ENCODE measurements around the gene USP24.

USP24 gene

DNA sequence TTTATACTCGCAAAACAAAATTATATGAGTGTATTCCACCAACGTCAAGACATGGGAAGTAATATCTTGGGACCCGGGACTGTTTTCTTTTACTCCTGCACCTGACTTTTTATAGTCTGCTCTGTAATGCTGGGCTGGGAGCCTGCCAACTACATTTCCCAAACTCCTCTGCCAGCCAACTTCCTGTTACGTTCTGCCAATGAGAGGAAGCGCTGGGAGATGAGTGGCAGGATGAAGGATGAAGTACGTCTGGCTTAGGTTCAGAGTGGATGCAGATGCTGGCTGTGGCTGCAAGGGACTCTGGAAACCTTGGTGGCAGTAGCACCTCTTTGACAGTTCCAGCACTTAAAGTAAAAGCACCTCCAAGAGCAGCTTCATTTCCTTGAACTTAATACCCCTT is 59.6 kb downstream of the USP24 start:
- no peak for DNase-seq

DNA sequence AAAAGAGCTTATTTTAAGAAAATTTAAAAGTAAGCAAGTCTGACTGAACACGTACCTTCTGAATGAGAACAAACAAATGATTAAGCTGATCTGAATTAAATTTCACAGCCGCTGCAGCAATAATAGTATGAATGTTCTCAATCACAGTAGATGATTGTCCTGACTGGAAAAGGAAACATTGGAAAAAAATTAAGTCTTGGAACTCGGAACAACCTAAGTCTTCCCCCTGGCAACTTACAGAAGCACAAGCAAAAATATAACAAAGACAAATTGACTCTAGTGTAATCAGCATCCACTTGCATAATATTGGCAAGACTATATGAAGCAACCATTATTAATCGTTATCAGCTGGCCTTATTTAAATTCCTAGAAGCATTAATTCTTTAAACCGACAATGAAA is 60.5 kb downstream of the USP24 start:
- DNase-seq, result no peak

DNA sequence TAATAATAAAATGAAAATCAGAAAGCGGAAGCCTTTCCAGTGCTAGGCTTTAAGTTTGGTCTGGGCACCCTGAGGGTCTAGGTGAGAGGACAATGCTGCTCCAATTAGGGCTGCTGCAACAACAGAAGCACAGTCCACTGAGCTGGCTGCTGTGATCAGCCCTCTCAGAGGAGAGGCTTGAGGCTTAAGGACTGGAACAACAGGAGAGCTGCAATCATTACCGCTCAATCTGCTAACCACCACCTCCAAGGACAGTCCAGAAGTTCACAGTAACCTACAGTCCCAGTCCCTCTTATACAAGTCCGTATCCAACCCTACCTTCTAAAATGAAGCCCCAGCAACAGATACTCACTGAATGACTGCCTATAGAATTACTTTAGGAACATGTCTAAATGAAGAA is 62.1 kb downstream of the USP24 start:
- no peak for DNase-seq

DNA sequence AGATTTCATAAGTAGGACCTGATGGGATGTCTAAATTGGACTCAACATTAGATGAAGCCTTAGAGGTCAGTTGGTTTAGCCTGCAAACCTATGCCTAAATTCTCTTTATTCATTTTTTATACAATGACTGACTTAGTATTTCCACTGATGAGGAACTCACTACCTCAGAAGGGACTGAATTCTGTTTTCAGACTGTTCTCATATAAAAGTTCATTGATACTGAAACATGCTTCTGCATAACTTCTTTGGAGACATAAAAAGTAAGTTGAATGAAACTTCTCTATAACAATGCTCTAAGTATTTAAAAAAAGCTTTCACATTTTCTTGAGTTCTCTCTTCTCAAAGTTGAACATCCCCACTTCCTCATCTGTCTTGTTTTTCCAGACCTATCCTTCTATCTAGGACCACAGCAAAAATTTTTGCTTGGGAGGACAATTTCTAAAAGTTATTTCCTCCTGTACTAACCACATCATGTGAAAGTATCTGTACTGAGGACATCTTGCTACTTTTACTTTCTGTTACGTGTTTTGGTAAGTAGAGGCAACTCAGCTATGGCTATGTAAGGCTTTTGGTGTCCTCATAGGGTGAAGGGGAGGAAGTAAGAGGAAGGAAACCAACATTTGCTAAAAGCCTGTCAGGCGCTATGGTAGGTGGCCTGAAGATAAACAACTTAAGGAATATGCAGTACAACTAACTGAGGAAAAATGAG is 64.1 kb downstream of the USP24 start:
- DNase-seq, result no peak

DNA sequence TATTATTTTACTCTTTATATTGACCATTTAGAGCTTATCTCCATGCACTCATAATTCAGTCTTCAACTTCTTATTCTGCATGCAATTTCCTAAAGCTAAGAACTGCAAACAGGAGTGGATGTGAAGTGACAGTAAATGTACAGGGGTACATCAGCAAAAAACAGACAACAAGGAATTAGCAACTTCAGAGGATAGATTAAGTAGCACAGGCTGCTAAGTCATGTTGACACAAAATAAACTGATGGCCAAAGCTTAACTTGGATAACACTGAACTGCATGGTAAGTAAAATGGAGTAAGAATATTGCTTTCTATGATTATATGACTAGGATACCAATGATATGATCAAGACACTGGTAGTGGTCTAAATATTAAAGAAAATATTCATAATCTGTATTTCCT is 66.5 kb downstream of the USP24 start:
- DNase-seq, result no peak

DNA sequence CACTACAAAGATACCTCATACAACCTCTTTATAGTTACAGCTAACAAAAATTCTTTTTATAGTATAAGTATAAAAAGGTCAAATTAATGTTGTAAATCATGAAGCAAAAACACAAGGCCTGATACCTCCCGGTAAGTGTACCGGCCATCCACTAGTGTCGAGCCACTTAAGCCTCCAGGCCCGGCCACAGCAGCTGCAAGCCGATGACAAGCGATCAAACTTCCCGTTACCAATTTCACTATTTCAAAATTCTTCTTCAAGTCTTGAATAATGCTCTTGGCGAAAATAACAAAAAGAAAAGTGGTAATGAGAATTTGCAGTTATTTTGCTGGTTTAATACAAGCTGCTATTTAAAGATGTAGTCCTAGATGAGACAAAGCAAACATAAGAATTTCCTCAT is 67.6 kb downstream of the USP24 start:
- no peak for DNase-seq

DNA sequence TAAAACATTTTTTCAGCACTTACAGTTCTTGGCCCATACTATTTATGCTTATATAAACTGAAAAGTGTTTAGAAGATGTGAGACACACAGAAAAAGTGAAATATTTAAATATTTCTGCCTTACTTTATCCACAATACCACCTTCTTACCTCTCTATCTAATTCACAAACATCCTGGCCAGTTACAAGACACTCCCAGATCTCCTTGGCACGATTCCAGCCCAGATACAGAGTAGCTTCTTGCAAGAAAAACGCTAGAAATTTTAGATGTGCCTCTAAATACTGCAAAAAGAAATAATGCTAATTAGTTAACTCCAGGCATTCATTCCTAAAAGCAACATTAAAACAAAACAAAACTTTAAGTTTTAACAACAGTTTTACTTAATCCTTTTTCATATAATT is 68.4 kb downstream of the USP24 start:
- no peak for DNase-seq

DNA sequence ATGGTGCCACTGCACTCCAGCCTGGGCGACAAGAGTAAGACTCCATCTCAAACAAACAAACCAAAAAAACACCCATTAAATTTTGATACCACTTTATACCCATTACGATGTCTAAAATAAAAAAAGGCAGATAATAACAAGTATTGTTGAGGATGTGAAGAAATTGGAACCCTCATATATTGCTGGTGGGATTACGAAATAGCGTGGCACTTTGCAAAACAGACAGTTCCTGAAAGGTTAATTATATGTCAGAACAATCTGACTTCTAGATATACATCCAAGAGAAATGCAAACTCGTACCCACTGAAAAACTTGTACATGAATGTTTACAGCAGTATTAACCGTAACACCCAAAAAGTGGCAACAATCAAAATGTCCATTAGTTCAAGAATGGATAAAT is 70.3 kb downstream of the USP24 start:
- DNase-seq, result no peak

DNA sequence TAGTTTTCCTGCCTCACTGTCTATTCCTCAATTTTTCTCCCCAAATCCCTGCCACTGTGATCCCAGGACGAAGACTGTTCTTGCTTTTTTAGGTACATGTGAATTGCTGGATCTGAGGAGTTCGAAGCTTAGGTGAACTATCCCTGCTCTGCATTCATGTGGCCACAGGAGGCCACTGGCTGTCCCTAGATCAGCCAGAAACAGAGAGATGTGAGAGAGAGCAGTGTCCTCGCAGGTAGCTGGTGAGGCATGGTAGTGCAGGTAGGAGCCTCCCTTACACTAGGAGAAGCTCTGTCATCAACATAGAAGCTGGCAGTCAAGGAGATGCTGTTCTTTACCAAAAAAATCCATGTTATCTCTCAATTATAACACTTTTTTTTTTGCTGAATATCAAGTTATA is 71.5 kb downstream of the USP24 start:
- DNase-seq, result no peak

DNA sequence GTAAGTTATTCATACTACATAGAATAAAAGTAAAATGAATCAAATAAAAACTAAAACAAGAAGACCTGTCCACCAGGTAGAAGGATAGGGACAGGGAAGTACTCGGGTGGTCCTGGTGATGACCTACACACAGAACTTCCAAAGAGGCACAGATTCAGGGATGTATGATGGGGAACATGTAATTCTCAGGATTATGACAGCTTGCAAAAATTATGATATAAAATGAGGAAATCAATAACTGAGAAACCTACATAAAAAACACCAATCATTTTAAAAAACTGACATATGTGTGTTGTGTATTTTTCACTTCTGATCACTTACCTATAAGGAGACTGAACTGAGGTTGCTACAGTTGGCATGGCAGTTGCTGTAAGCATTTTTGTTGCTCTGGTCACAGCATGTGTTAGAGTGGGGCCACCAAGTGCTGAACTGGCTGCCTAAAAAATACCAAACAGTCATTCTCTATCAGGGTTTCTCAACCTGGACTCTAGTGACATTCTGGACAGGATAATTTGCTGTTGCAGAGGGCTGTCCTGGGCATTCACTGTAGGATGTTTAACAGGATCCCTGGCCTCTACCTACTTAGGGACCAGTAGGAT is 73.8 kb downstream of the USP24 start:
- no peak for DNase-seq

DNA sequence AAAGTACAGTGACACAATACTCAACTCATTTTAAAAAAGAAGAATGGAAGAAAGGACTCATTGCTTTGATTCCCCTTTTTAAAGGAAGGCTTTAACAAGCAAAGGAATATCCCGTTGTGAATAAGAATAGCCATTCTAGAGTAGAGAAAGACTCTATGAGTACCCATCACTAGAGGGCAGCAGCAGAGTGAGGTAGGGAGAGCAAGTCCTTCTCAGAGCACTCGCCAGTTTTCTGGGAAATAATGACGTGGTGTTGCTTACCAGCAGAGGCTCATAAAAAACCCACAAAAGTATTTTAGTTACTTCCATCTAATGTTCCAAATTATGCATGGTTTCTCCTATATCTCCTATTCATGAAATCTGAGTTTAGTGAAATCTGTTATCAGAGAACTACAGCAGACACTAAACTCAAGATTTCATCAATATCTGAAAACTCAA is 74.6 kb downstream of the USP24 start:
- DNase-seq, result no peak

DNA sequence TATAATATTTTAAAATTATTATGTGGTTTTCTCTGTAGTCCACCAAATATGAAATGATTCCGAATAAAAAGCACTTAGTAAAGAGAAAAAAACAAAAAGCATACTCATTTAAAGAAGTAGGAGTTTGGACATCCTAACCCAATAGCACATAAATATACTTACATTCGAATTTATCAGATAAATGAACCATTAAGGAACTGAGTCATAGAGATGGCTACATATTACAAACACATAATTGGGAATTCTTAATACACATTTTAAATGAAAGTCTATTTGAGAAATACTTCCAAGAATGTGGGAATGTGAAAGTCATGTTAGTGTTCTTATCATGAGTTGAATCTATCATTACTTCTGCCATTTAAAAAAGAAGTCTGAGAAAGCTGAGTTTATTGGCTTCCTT is 75.0 kb downstream of the USP24 start:
- no peak for DNase-seq

DNA sequence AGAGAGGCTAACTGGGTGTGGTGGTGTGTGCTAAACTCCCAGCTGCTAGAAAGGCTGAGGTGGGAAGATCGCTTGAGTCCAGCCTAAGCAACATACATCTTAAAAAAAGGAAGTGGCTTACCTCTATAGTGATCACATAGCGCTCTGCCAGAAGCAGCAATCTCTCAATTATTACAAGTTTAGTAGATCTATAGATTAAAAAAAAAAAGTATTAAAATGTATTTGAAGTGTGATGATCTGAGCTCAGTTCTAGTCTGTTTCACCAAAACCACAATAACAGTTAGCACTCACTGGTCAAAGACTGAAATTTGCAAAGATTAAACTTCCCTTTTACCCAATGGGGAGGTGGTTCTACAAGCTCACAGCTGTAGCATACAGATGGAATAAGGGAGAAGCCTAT is 76.3 kb downstream of the USP24 start:
- DNase-seq, result no peak

DNA sequence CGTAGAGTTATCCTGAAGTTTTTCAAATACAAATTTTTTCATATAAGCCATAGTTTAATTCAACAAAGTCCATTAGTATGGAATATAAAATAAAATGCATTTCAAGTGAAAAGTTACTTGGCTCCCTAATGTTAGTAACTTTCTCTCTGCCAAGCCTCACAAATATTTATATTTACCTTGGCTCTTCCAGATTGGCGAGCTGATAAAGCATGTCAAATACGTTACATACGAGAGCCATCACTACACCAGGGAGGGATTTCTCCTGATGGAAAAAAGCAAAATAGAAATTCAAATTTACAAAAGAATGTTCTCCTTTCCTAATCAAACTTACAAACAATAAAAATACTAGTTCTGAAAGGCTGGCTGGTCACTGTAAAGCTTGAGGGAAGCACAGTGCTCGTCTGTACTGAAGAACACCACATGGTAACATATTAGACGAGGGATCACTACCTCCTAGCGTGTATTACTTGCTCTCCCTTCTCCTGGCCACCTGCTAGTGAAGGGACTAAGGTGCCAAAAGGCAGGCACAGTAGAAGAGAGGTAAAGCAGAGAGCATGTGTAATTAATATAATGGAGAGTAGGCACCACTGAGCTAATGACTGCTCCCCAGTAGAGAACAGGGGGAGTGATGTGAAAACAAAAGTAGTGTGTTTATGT is 80.9 kb downstream of the USP24 start:
- no peak for DNase-seq

DNA sequence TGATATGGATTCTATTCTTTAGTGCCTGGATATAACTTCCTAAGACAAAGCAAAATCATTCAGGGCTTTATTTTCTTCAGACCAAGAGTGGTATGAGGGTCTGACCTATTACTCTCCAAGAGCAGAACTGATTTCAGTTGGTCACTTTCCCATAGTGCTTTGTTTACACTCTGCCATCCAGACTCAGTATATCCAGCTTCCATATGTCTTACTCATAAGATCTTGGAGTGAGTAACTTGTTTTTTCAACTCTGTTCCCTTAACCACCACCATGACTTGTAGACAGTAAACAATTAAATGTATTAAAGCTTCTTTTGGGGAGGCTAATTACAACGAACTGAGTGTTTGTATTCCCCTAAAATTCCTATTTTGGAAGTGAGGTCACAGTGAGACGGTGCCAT is 83.4 kb downstream of the USP24 start:
- DNase-seq, result no peak

DNA sequence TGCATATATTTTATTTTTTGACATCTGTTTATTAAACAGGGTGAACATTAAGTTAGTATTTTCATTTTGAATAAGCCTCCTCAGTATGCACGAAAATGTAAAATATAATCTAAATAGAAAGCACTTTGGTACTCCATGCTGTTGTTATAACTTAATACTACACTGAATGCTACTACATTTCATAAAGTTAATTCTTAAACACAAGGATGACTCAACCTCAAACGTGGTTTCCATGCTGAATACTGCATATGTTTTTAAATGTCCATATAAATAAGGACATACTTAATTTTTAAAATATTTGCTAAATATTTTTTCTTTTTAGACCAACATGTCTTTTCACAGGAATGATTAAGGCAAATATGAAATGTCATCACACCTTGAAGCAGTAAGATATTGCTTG is 83.9 kb downstream of the USP24 start:
- no peak for DNase-seq

DNA sequence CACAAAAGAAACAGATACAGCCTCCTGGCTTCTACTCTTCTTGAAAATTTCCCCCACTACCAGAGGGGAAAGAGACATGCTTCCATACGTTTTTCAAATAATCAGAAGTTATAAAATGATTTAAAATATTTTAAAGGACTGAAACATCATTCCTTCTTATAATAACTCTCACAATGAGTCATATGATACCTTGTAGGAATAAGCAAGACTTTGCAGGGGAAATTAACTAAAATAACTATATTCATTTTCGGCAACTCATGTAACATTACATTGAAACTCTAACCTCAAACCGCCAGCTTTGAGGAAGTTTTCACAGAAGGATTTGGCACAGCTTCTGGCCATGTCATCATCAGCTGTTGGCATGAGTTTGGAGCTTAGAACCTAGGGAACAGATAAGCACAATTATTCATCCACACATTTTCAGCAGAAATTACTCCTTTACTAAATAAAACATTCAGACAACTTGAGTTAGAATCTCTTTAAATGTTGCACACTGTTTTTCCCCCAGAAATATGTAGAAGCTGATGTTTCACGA is 85.9 kb downstream of the USP24 start:
- no peak for DNase-seq

DNA sequence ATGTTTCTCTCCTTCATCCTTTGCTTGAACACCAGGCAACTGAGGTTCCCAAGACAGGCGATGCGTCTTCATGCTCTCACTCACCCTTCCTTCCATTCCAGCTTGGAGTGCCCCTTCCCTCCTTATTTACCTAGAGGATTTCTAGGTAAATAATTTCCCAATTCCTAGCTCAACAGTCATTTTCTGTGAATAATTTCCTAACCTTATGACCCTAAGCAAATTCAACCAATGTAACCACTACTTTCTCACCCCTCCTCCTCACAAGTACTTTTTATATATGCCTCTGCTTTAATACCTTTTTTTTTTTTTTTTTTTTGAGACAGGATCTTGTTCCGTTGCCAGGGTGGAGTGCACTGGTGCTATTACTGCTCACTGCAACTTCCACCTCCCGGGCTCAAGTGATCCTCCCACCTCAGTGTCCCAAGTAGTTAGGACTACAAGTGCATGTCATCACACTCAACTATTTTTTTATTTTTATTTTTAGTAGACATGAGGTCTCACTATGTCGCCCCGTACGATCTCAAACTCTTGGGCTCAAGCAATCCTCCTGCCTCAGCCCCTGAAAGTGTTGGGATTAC is 86.7 kb downstream of the USP24 start:
- DNase-seq, result no peak

DNA sequence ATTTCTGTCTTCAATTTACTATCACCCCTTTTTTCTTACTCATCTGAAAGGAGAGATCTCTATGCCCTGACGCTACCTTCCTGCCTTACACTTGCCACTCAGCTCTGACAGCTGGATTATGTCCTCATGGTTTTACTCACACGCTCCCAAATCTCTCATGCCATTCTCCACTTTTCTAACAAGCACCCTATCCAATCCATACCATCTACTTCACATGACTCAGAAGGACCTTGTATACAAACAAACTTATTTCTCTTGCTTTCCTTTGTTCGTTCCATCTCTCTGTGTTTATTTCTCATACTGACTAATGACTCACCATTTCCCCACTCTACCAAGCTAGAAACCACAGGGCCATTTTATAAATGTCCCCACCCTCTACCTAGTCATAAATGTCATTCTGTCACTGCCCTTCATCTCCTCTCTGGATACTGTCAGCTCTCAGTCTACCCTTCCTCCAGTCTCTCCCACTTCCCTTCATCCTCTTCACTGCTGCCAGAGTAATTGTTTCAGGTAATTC is 87.3 kb downstream of the USP24 start:
- no peak for DNase-seq

DNA sequence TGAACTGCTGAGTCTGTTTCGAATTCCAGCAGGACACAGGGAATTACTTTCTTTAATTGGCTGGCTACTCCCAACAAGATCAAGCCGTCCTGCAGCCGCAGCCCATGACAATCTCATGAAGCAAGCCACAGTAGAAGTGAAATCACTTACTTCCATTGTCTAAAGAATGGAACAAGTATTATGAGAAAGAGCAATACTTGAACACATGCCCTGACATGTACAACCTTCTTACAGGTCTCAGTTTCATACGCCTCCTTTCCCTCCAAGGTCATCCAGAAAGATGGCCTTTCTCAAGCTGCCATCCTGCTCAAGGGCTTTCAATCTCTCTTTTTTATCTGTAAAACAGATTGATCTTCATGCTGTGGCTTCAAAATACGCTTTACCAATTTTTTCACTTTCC is 90.7 kb downstream of the USP24 start:
- DNase-seq, result no peak

DNA sequence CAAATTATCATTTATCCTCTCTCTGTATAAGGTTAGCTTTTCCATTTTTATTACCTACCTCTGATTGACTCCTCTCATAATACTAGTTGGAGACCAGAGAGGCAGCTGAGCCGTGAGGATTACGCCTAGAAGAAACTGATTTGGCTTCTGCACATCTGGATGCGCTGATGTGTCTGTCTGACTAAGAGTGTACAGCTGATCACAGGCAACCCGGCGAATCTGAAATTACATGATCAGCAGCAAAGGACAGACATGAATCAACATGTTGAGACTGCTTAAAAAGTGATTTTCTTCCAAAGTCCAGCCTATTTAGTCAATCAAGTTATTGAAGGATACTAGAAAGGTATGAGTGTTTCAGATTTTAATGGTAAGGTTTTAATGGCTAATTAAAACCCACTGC is 94.6 kb downstream of the USP24 start:
- DNase-seq, result no peak

DNA sequence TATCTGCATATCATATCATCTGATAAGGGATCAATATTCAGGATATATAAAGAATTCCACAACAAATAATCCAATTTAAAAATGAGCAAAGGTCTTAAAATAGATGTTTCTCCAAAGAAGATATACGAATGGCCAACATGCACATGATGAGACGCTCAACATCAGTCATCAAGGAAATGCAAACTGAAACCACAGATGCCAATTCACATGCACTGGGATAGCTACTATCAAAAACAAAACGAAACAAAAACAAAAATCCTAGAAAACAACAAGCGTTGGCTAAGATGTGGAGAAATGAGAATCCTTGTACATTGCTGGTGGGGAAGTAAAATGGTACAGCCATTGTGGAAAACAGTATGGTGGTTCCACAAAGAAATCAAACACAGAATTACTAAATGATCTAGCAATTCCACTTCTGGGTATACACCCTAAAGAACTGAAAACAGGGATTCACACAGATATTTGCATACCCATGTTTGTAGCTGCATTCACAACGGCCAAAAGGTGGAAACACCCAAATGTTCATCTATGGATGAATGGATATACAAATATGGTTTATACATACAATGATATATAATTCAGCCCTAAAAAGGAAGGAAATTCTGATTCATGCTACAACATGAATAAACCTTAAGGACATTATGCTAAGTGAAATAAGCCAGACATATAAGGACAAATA is 96.4 kb downstream of the USP24 start:
- no peak for DNase-seq

DNA sequence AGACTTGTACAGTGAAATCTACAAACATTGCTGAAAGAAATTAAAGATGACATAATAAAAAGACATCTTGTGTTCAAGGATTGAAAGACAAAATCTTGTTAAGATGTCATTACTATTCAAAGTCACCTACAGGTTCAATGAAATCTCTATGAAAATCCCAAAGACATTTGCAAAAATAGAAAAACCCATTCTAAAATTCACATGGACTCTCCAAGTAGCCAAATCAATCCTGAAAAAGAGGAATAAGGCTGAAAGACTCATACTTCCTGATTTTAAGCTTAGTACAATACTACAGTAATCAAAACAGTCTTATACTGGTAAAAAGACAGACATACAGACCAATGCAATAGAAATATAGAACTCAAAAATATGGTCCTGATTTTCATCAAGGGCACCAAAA is 97.2 kb downstream of the USP24 start:
- DNase-seq, result no peak
